ENCODE data around the gene TAL1.

GRCh38 chr1:47187926-47188250 lies 44.1 kb downstream of the TAL1 start:
- TF ChIP-seq ZC3H10 (CRISPR knock-in tag; IDR thresholded peaks at IDR 0.05) (no peak), TOX (CRISPR knock-in tag; IDR thresholded peaks at IDR 0.05; ENCODE audit: borderline replicate concordance) (no peak), CSRNP3 (CRISPR knock-in tag; IDR thresholded peaks at IDR 0.05) (no peak), ZFP3 (CRISPR knock-in tag; IDR thresholded peaks at IDR 0.05) (no peak), SNAI2 (CRISPR knock-in tag; IDR thresholded peaks at IDR 0.05) (no peak), PATZ1 (CRISPR knock-in tag; IDR thresholded peaks at IDR 0.05; ENCODE audit: borderline replicate concordance) (no peak), CREB5 (CRISPR knock-in tag; IDR thresholded peaks at IDR 0.05; ENCODE audit: low read depth) (no peak), RARB (CRISPR knock-in tag; IDR thresholded peaks at IDR 0.05) (no peak), ARNTL (CRISPR knock-in tag; IDR thresholded peaks at IDR 0.05; ENCODE audit: borderline replicate concordance, low read depth) (no peak), ISL1 (CRISPR knock-in tag; IDR thresholded peaks at IDR 0.05) (no peak), GLIS3 (CRISPR knock-in tag; IDR thresholded peaks at IDR 0.05) (no peak), ZNF565 (CRISPR knock-in tag; conservative IDR thresholded peaks at IDR 0.05; ENCODE audit: low read depth) (no peak), ZNF8 (CRISPR knock-in tag; IDR thresholded peaks at IDR 0.05) (no peak)
